BLaER1 treated with 17β-estradiol and CSF1 and Interleukin-3, amounts not matched to agents 10 nM and 100 nM (cell line): Measurements from ENCODE around the gene DMD.

Experiments
- H3K27ac ChIP-seq, 11 experiments: shearing (Covaris generic); formaldehyde crosslinking; 2 replicates each; pipeline ENCODE4 v1.8.1; 2022
- H3K27me3 ChIP-seq, 11 experiments: shearing (Covaris generic); formaldehyde crosslinking; 2 replicates each; pipeline ENCODE4 v1.8.1; 2022
- H3K36me3 ChIP-seq, 11 experiments: shearing (Covaris generic); formaldehyde crosslinking; 2 replicates each; pipeline ENCODE4 v1.8.1; 2022
- H3K4me1 ChIP-seq, 10 experiments: shearing (Covaris generic); formaldehyde crosslinking; 2 replicates each; pipeline ENCODE4 v1.8.1; 2022
- H3K4me2 ChIP-seq, 11 experiments: shearing (Covaris generic); formaldehyde crosslinking; 2 replicates each; pipeline ENCODE4 v1.8.1; 2022
- H3K4me3 ChIP-seq, 10 experiments: shearing (Covaris generic); formaldehyde crosslinking; 2 replicates each; pipeline ENCODE4 v1.8.1; 2022
- H3K9ac ChIP-seq, 11 experiments: shearing (Covaris generic); formaldehyde crosslinking; 2 replicates each; pipeline ENCODE4 v1.8.1; 2022
- H3K9me3 ChIP-seq, 11 experiments: shearing (Covaris generic); formaldehyde crosslinking; replicated peaks in 1 of 11; 2 replicates each; pipeline ENCODE4 v1.8.1; 2022
- H4K20me1 ChIP-seq, 11 experiments: shearing (Covaris generic); formaldehyde crosslinking; 2 replicates each; pipeline ENCODE4 v1.8.1; 2022
- Cebpa-rat ChIP-seq, 11 experiments: shearing (Covaris generic); IDR thresholded peaks; 2 replicates each; pipeline ENCODE4 v1.8.1; 2022

Gene DMD

GRCh38 chrX:32804034-32804433, 407.3 kb downstream of the DMD start:
- Histone ChIP-seq H3K36me3 (no peaks in the 10 kb centered on the region), H3K9ac (no peak overlapping the region), H3K4me2 (no peak overlapping the region), H4K20me1 (0 out of 22 replicates have a peak, but pooled peaks cover 0 to 6% (median 0%) of the 10 kb centered on the region in 11 experiments), H3K27me3 (peaks cover 81 to 100% (median 100%) of the 10 kb centered on the region in 11 experiments), H3K9me3 (peaks cover 0 to 14% (median 7%) of the 10 kb centered on the region in 11 experiments; a peak in 10 of 22 replicates), H3K27ac (no peak overlapping the region), H3K4me3 (no peak overlapping the region), H3K4me1 (no peaks in the 10 kb centered on the region)
- TF ChIP-seq Cebpa-rat (IDR thresholded peaks at IDR 0.05) = no peak

GRCh38 chrX:32798990-32799389, 412.4 kb downstream of the DMD start:
- Histone ChIP-seq H3K9ac (no peak overlapping the region), H3K27me3 (peaks cover 54 to 100% (median 93%) of the 10 kb centered on the region in 11 experiments), H3K4me1 (no peaks in the 10 kb centered on the region), H3K27ac (no peak overlapping the region), H4K20me1 (no peaks in the 10 kb centered on the region; a peak in 1 of 22 replicates), H3K4me2 (no peak overlapping the region), H3K9me3 (peaks cover 0 to 7% (median under 1%) of the 10 kb centered on the region in 11 experiments; a peak in 6 of 22 replicates), H3K4me3 (no peak overlapping the region), H3K36me3 (no peaks in the 10 kb centered on the region)
- no peak for TF ChIP-seq Cebpa-rat (IDR thresholded peaks at IDR 0.05)

- no peaks in the 10 kb centered on the region for H3K4me1 ChIP-seq
- no peaks in the 10 kb centered on the region for H3K9me3 ChIP-seq
- H4K20me1 ChIP-seq = peaks cover 0 to 9% (median 0%) of the 10 kb centered on the region in 11 experiments; a peak in 3 of 22 replicates
- no peak overlapping the region for H3K4me2 ChIP-seq
- no peak overlapping the region for H3K27ac ChIP-seq
- TF ChIP-seq Cebpa-rat (IDR thresholded peaks at IDR 0.05) = no peak
- no peak overlapping the region for H3K4me3 ChIP-seq
- no peak overlapping the region for H3K9ac ChIP-seq
- peaks cover 87 to 100% (median 99%) of the 10 kb centered on the region in 11 experiments for H3K27me3 ChIP-seq
- H3K36me3 ChIP-seq = no peaks in the 10 kb centered on the region
These were observed 422.4 kb downstream of the DMD start for GRCh38 chrX:32788936-32789335.

- Histone ChIP-seq H4K20me1 (no peaks in the 10 kb centered on the region), H3K27me3 (peaks cover 27 to 59% (median 46%) of the 10 kb centered on the region in 11 experiments), H3K9ac (no peak overlapping the region), H3K4me3 (no peak overlapping the region), H3K27ac (no peak overlapping the region), H3K4me2 (no peak overlapping the region), H3K4me1 (no peaks in the 10 kb centered on the region), H3K36me3 (no peaks in the 10 kb centered on the region), H3K9me3 (peaks cover 0 to 7% (median 5%) of the 10 kb centered on the region in 11 experiments; a peak in 12 of 22 replicates)
- TF ChIP-seq Cebpa-rat (IDR thresholded peaks at IDR 0.05) = no peak
These were observed 431.2 kb downstream of the DMD start for GRCh38 chrX:32780109-32780508.

- Histone ChIP-seq H3K9me3 (peaks cover 0 to 11% (median 8%) of the 10 kb centered on the region in 11 experiments; a peak in 12 of 22 replicates), H4K20me1 (no peaks in the 10 kb centered on the region), H3K36me3 (no peaks in the 10 kb centered on the region), H3K27me3 (peaks cover 17 to 58% (median 48%) of the 10 kb centered on the region in 11 experiments), H3K27ac (no peak overlapping the region), H3K4me2 (no peak overlapping the region), H3K4me1 (no peaks in the 10 kb centered on the region), H3K9ac (no peak overlapping the region), H3K4me3 (no peak overlapping the region)
- TF ChIP-seq Cebpa-rat (IDR thresholded peaks at IDR 0.05) = no peak
These were observed 432.4 kb downstream of the DMD start for GRCh38 chrX:32778965-32779364.

GRCh38 chrX:32774966-32775365, 436.4 kb downstream of the DMD start:
- no peak overlapping the region for H3K4me3 ChIP-seq
- H3K4me2 ChIP-seq = no peak overlapping the region
- H3K36me3 ChIP-seq = no peaks in the 10 kb centered on the region
- no peak for TF ChIP-seq Cebpa-rat (IDR thresholded peaks at IDR 0.05)
- peaks cover 0 to 11% (median 8%) of the 10 kb centered on the region in 11 experiments; a peak in 12 of 22 replicates for H3K9me3 ChIP-seq
- H3K9ac ChIP-seq = no peak overlapping the region
- H3K27me3 ChIP-seq = peaks cover 48 to 90% (median 80%) of the 10 kb centered on the region in 11 experiments
- no peak overlapping the region for H3K27ac ChIP-seq
- H4K20me1 ChIP-seq = no peaks in the 10 kb centered on the region; a peak in 1 of 22 replicates
- no peaks in the 10 kb centered on the region for H3K4me1 ChIP-seq

GRCh38 chrX:32749070-32749469, 462.3 kb downstream of the DMD start:
- H3K9me3 ChIP-seq = peaks cover 14 to 26% (median 20%) of the 10 kb centered on the region in 11 experiments
- no peak for TF ChIP-seq Cebpa-rat (IDR thresholded peaks at IDR 0.05)
- H3K4me3 ChIP-seq = no peak overlapping the region
- no peak overlapping the region for H3K9ac ChIP-seq
- no peaks in the 10 kb centered on the region for H4K20me1 ChIP-seq
- no peak overlapping the region for H3K4me2 ChIP-seq
- no peaks in the 10 kb centered on the region for H3K4me1 ChIP-seq
- H3K27me3 ChIP-seq = peaks cover 71 to 100% (median 98%) of the 10 kb centered on the region in 11 experiments
- H3K36me3 ChIP-seq = no peaks in the 10 kb centered on the region
- H3K27ac ChIP-seq = no peak overlapping the region

GRCh38 chrX:32745323-32745722, 466.0 kb downstream of the DMD start:
- H3K9ac ChIP-seq = no peak overlapping the region
- H3K27me3 ChIP-seq = peaks cover 64 to 100% (median 97%) of the 10 kb centered on the region in 11 experiments
- no peak for TF ChIP-seq Cebpa-rat (IDR thresholded peaks at IDR 0.05)
- H3K27ac ChIP-seq = no peak overlapping the region
- no peak overlapping the region for H3K4me2 ChIP-seq
- no peak overlapping the region for H3K4me3 ChIP-seq
- H3K36me3 ChIP-seq = no peaks in the 10 kb centered on the region
- no peaks in the 10 kb centered on the region for H3K4me1 ChIP-seq
- peaks cover under 1 to 8% (median 3%) of the 10 kb centered on the region in 11 experiments; a peak in 21 of 22 replicates for H3K9me3 ChIP-seq
- H4K20me1 ChIP-seq = no peaks in the 10 kb centered on the region

- no peak overlapping the region for H3K27ac ChIP-seq
- H3K4me2 ChIP-seq = no peak overlapping the region
- H4K20me1 ChIP-seq = no peaks in the 10 kb centered on the region
- H3K9ac ChIP-seq = no peak overlapping the region
- no peaks in the 10 kb centered on the region for H3K36me3 ChIP-seq
- no peaks in the 10 kb centered on the region for H3K4me1 ChIP-seq
- H3K27me3 ChIP-seq = peaks cover 67 to 100% (median 98%) of the 10 kb centered on the region in 11 experiments
- H3K9me3 ChIP-seq = peaks cover 0 to 4% (median 0%) of the 10 kb centered on the region in 11 experiments; a peak in 6 of 22 replicates
- no peak overlapping the region for H3K4me3 ChIP-seq
- TF ChIP-seq Cebpa-rat (IDR thresholded peaks at IDR 0.05) = no peak
These were observed 466.4 kb downstream of the DMD start for GRCh38 chrX:32744921-32745320.

- no peaks in the 10 kb centered on the region for H3K9me3 ChIP-seq
- H3K4me2 ChIP-seq = no peak overlapping the region
- H3K27me3 ChIP-seq = peaks cover 72 to 100% (median 96%) of the 10 kb centered on the region in 11 experiments
- no peaks in the 10 kb centered on the region for H3K36me3 ChIP-seq
- no peak overlapping the region for H3K4me3 ChIP-seq
- no peak for TF ChIP-seq Cebpa-rat (IDR thresholded peaks at IDR 0.05)
- H3K27ac ChIP-seq = no peak overlapping the region
- H3K9ac ChIP-seq = no peak overlapping the region
- no peaks in the 10 kb centered on the region for H3K4me1 ChIP-seq
- no peaks in the 10 kb centered on the region; a peak in 1 of 22 replicates for H4K20me1 ChIP-seq
These were observed 469.4 kb downstream of the DMD start for GRCh38 chrX:32741910-32742309.
